T follicular helper cell (primary cell): ENCODE data around the gene TTC24.
"Not testable (repeated sequence)": the region's sequence is repeated elsewhere in the genome, so short reads cannot be mapped to it uniquely, and the experiment has no call there.

Source experiments
- DNase-seq: peaks from one replicate; pipeline ENCODE4 v3.0.0-alpha.2; 2020; ENCODE audit warnings: low read depth

The TTC24 gene

GRCh38 chr1:156608036-156608674 lies 28.6 kb downstream of the TTC24 start:
- peak; percentile 51 for DNase-seq

DNA sequence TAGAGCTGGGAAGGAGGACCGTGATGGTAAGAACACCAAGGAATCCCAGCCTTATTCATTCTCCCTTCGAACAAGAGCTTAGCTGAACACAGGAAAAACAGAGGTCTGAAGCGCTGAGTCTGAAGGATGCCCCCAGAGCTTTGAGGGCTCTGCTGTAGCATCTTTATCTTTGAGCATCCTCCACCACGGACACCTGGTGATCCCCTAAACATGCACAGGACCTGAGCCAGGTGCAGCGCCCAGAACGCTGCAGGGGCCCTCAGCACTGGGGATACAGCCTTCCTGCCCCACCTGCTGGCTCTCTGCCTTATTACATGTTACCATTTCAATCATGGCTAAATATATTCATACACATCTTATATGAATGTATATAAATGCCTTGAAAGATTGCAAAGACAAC lies 29.5 kb downstream of the TTC24 start:
- peak; percentile 47 for DNase-seq

DNA sequence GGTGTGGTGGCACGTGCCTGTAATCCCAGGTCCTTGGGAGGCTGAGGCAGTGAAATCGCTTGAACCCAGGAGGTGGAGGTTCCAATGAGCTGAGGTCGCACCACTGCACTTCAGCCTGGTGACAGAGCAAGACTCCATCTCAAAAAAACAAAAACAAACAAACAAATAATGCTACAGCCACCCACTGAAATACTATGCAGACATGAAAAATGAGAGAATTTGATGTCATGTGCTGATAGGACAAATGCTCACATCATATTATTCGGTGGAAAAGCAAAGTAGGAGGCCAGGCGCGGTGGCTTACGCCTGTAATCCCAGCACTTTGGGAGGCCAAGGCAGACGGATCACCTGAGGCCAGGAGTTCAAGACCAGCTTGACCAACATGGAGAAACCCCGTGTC lies 30.5 kb downstream of the TTC24 start:
- DNase-seq, result not testable (repeated sequence)

DNA sequence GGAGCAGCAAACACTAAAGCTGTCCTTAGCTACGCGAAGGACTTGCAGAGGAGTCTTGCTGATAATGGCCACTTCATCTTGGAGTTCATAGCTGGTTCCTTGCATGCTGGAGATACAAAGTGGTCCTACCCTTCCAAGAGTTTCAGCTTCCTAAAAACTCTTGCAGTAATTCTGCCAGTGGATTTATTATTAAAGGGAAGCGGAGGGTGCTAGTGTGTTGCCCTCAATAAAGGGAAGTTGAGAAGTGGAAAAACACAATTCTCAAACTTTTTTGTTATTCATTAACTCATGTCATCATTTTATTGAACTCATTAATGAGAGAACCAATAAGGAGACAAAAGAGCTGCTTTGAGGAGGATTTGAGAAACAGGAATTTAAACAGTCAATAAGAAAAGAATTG lies 33.1 kb downstream of the TTC24 start:
- DNase-seq, result no peak

DNA sequence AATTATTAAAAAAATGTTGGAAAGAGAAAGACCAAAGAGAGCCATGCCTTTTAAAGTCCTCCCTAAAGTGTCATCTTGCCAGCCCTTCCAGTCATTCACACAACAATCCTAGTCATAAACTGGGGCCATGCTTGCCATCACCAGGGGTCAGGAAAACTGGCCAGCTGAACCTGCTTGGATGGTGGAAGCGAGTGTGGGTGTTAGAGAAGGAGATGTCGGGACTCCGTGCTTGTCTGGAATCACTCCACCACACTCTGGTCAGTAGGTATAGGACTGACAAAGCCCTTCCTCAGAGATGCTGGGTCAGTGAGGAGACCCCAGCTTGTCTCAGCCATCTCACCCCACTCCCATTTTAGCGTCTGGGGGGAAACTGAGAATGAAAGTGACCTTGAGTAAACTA lies 36.4 kb downstream of the TTC24 start:
- no peak for DNase-seq

- no peak for DNase-seq
Measured at GRCh38 chr1:156616463-156616862, 36.9 kb downstream of the TTC24 start.

DNA sequence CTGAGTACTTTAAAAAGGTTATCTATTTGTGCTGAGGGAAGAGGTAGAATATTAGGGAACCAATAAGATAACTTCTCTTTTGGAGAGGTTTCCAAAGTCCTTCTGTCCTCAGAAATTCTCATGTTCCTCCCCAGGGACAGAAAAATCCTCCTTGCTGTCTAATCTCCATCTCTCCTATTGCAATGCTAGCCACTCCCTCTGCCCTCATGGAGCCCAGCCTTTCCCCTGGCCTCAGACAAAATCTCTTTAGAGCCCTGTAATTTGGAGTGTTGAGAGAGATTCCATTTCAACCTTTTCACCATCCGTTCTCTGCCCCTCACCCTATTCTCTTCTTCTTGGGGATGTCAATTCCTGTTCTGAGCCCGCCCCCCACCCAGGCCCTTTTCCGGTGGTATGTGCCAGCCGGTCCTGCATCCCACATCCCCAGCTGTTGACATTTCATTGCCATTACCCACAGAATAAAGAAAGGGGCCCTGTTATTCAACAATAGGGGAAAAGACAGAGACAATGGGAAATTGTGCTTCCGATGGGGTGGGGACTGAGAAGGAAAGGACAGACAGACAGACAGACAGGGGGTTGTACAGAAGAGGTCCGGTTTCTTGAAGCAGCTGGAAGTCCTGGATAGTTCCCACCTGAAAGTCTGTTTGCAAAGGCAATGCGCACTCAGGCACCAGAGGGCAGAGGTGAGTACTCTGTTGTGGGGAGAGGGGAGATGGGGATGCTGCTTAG lies 39.5 kb downstream of the TTC24 start, which contains the start of gene HAPLN2:
TSS of gene HAPLN2 (plus strand) at position 563 of the 729 bp plus-strand sequence. CDS start 4,076 bp downstream, outside the sequence.
- DNase-seq, result no peak

DNA sequence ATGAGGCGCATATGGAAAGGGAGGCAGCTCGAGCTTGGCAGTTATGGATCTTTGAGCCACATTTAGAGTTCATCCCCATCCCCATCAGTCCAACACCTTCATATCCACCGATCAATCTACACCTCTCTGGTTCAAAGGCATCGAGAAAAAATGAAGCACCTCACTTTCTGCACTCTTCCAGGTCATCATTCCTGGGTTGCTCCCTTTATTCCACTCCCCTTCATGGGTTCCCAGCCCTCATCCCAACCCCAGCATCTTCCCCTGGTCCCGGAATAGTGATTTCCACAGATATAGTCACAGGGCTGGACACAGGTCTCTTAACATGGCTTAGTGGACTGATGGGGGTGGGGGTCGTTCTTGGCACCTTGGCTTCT lies 40.0 kb downstream of the TTC24 start:
- no peak for DNase-seq

- no peak for DNase-seq
Measured at GRCh38 chr1:156622581-156623297, 43.2 kb downstream of the TTC24 start.

DNA sequence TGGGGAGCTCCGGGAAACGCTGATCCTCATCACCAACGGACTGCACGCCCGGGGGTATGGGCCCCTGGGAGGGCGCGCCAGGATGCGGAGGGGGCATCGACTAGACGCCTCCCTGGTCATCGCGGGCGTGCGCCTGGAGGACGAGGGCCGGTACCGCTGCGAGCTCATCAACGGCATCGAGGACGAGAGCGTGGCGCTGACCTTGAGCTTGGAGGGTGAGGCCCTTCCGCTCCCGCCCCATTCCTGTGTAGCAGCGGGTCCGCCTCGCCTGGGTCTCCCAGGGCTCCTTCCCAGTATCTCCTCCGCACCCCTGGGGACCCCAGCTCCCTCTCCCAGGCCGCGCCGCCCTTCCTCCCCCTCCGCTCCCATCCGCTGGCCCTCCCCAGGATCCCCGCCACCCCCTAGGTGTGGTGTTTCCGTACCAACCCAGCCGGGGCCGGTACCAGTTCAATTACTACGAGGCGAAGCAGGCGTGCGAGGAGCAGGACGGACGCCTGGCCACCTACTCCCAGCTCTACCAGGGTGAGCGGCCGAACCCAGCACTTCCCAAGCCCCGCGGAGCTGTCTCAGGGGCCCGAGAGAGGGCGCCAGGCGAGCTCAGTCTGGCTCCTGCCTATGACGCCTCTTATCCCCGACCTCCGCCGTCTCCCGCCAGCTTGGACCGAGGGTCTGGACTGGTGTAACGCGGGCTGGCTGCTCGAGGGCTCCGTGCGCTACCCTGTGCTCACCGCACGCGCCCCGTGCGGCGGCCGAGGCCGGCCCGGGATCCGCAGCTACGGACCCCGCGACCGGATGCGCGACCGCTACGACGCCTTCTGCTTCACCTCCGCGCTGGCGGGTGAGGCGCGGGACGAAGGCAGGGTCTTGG lies 44.7 kb downstream of the TTC24 start:
- DNase-seq, result no peak

DNA sequence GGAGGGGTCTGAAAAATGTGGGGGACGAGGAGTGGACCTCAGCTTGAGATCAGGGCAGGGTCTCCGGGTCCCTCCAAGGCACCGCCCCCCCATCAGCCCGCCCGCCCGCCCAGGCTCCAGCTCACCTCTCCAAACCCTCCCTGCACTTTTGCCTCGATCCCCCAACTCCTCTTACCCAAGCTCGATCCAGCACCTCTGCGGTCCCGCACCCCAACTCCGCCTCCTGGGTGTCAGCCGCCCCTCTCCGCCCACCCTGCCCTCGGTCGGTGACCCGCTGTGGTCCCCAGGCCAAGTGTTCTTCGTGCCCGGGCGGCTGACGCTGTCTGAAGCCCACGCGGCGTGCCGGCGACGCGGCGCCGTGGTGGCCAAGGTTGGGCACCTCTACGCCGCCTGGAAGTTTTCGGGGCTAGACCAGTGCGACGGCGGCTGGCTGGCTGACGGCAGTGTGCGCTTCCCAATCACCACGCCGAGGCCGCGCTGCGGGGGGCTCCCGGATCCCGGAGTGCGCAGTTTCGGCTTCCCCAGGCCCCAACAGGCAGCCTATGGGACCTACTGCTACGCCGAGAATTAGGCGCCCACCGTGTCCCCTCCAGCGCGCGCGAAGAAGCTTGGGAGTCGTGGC lies 45.4 kb downstream of the TTC24 start:
- DNase-seq, result no peak

DNA sequence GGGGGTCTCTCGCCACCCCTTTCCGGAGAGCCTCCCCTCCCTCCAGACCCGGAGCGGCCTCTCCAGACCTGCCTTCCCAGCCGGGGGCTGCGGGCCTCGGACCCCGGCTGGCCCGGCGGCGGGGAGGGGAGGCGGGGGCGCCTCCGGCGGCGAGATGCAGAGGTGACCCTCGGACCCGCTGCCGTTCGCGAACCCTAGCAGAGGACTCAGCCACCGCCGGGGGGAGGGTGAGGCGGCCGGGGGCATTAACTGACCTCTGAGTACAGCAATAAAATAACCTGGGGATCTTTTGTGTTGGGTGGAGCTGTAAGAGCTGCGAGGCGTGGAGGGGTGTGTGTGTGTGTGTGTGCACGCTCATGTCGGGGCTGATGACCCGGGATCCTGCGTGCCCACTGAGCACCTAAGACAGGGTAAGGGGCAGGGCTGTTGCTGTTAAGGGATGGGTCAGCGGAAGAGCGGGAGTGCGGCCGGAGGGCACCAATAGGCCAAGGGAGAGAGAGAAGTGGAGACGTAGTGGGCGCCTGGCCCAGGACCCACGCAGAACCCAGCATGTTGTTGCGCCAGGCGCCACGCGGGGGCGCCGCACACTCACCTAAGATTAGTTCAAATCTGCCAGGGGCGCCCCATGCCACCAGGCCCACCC lies 46.0 kb downstream of the TTC24 start:
- peak; percentile 54 for DNase-seq

DNA sequence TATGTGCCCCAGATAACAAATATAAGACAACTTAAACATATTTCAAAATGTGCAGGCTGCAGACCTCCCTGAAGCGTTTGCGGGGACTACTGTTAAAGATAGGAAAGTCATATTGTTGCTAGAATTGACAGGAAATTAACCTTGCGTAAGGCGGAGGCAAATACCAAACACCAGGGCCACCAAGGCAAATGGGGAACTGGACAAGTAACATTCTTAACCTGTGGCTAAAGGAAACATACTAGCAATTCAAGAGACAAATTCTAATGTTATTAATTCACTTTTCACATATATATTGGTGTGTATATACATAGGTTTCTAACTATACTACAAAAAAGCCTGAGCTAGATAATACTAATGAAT lies 46.5 kb downstream of the TTC24 start:
- DNase-seq, result no peak

DNA sequence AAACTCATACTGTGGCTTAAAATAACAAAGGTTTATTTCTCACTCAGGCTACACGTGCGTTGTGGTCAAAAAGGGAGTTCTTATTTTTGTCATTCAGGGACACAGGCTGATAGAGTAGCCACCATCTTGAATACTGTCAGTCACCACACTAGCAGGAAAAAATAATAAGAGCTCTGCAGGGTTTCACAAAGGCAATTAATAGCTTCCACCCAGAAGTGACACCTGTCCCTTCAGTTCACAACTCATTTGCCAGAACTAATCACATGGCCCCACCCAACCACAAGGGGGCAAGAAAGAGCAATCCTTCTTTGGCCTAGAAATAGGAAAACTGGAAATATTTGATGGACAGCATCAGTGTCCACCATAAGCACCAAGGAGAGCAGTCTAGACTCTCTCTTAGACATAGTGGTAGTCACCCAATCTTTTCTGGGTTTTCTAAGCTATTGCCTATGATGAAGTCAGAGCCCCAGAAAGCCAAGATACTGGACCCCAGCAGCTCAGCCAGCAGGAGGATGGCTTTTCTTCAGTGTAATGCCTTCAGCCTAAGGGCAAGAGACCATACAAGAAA lies 47.9 kb downstream of the TTC24 start:
- DNase-seq, result no peak

DNA sequence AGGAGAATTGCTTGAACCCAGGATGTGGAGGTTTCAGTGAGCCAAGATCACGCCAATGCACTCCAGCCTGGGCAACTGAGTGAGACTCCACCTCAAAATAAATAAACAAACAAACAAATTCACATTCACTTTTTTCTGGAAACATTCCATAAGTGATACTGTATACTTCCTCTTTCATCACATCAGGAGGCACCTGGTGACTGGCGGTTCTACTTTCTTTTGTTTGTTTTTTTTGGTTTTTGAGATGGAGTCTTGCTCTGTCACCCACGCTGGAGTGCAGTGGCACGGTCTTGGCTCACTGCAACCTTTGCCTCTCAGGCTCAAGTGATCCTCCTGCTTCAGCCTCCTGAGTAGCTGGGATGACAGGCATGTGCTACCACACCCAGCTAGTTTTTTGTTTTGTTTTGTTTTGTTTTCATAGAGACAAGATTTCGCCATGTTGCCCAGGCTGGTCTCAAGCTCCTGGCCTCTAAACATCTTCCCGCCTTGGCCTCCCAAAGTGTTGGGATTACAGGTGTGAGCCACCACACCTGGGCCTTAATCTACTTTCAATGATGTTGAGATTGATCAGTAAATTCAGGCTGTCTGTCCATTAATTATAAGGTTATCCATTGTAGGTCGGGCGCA lies 50.4 kb downstream of the TTC24 start:
- DNase-seq, result no peak

DNA sequence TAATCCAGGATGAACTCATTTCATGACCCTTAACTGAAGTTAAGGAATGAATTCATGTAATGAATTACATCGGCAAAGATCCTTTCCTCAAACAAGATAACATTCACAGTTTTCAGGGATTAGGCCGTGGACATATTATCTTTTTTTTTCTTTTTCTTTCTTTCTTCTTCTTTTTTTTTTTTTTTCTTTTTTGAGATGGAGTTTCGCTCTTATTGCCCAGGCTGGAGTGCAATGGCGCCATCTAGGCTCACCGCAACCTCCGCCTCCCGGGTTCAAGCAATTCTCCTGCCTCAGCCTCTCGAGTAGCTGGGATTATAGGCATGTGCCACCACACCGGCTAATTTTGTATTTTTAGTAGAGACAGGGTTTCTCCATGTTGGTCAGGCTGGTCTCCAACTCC lies 51.6 kb downstream of the TTC24 start:
- DNase-seq, result not testable (repeated sequence)

DNA sequence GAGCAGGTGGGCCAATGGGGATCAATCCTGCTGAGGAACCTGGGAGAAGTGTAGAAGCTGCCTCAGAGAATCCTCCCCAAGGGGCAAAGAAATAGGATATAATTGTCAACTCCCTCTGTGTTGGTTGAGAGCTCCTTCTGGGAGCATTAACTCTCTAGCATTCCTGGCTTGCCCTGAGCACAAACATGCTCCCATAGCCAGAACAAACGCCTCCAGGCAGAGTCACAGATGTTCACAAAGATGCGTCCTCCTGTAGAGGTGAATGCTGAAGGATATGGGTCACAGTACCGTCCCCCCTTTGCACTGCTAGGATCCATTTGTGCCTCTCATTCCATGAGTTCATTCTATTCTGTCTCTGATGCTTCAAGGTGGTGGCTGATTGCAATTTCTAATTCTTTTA lies 52.8 kb downstream of the TTC24 start:
- no peak for DNase-seq
